Measurements from ENCODE around the gene PDPK1. TPM values are rescaled to one million over a fixed set of nuclear protein-coding genes. Genes with fewer than 3 reads are reported as not detected.

The PDPK1 gene
- total RNA-seq, 2 experiments from 2014 or later: 43.5 to 45.2 TPM

DNA sequence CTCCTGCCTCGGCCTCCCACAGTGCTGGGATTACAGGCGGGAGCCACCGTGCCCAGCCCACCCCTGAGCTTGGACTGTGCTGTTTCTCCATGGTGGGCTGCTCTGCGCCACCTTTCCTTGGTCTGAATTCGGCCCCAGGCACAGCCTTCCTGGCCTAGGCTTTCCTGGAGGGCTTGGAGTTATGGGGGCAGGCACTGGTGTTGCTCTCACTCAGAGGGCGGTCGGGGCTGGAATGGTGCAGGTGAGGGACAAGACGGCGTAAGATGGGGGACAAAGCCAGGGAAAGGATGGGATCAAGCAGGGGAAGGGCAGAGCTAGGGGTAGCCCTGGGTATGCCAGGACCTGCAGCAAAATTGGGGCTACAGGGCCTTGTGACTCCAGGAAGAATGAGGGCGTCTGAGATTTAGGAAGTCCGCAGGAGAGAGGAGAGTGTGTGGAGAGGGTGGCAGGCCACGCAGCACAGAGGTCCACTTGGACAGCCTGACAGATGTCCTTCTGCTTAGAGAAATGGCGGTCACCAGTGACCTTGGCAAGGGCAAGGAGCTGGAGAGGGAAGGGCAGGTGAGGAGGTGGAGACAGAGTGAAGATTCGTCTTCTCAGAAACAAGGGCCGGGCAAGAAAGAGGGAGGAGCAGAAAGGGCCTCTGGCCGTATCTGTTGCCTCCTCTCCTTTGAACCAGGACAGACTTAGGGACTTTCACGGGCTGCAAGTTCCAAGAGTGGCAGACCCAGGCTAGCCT lies 25.7 kb upstream of the PDPK1 start:
- peak overlapping the region; percentile 89 for H3K4me3 Mint-ChIP-seq

DNA sequence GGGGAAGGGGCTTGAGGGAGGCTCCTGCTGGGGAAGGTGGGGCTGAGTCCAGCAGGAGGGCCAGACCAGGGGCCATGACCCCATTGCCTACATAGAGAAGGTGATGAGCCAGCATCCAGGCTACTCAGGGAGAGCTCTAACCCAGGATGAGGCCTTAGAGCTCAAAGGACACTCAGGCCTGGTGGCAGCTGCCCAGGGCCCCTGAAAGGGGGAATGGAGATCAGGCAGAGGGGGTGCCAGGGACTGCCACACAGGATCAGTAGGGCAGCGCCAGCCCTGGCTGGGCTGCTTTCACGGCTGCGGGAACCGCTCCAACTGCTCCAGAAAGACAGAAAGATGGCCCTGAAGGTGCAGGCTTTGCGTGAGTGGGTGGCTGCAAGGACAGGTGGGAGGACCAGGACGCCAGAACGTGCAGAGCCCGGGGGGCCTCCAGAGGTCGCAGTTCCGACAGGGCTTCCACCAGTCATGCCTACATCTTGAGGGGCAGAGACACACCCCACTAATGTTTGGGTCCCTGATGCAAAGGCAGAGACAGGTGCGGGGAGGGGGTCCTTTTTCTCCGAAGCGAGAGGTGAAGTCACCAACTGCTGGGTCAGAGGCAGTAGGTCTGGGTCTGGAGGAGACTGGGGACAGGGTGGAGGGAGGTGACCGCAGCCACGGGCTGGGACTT lies 25.0 kb upstream of the PDPK1 start:
- peak overlapping the region; percentile 89 for H3K4me3 Mint-ChIP-seq
- peaks cover 46% of the 10 kb centered on the region for H3K4me1 Mint-ChIP-seq
- no peaks in the 10 kb centered on the region for H3K27me3 Mint-ChIP-seq
- no peak for DNase-seq
- ChIA-PET POLR2A (interaction anchor here (0.6 to 3.5 kb wide), 7 partner anchors 12 to 313 kb away, joined by 3 to 46 read pairs (median 4); partner anchors contain the start of genes CEMP1, ECI1 and PDPK1), CTCF (interaction anchor here (1.0 to 1.6 kb wide), 2 partner anchors 25 to 38 kb away, joined by 3 to 4 read pairs; partner anchors contain the start of gene TBC1D24)
- no peaks in the 10 kb centered on the region for H3K9me3 Mint-ChIP-seq
- H3K27ac Mint-ChIP-seq: peak overlapping the region; percentile 83
- peaks cover 7% of the 10 kb centered on the region for H3K36me3 Mint-ChIP-seq (ENCODE audit: low read depth)

More for the DNA sequence above, 25.7 kb upstream of the PDPK1 start:
- Mint-ChIP-seq H3K9me3 (no peaks in the 10 kb centered on the region), H3K27ac (no peak overlapping the region), H3K36me3 (ENCODE audit: low read depth) (peaks cover 7% of the 10 kb centered on the region), H3K4me1 (peaks cover 41% of the 10 kb centered on the region), H3K27me3 (no peaks in the 10 kb centered on the region)
- no peak for DNase-seq
- ChIA-PET CTCF (interaction anchor here (0.5 to 1.6 kb wide), 2 partner anchors 23 to 37 kb away, joined by 3 read pairs; partner anchors contain the start of gene TBC1D24), POLR2A (interaction anchor here (2.3 kb wide), 1 partner anchor 261 kb away, joined by 7 read pairs; the partner anchor contains the start of gene ECI1)

DNA sequence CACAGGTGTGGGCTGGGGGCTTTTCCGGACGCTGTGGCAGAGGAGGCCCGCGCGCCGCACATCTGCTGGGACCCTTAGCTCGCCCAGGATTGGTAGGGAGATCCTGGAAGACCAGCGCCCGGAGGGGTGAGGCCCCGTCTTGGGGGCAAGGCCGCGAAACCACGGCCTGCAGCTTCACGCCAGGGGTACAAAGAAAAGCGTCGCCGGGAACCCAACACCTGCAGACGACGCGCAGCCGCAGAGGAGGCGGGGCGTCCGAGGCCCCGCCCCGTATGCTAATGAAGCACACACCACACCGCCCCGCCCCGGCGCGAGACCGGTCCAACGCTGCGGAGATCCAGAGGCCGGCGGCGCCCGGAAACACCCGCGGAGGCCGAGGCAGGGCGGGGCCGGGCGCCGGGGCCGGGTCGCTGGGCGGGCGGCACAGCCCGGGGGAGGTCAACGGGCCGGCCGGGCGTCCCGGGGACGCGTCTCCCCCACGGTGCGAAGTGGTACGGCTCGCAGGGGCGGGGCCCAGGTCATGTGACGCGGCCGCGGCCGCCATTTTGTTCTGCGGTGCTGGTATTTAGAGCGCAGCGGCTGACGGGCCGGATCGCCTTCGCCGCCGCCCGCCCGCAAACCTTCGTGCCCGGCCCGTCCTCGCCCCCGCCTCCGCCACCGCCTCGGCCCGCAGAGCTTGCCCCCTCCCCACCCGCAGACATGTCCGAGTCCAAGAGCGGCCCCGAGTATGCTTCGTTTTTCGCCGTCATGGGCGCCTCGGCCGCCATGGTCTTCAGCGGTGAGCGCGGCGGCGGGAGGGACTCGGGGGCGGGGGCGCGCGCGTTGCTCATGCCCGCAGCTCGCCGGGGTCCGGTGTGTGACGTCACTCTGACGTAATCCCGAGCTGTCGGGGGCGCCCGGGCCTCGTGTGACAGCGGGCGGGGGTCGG lies 24.2 kb upstream of the PDPK1 start, which contains the start of gene ATP6V0C:
Gene ATP6V0C, plus strand, starts transcription at position 548 of the 928 bp plus-strand sequence. Its CDS starts 152 bp downstream, at position 700.
- no peaks in the 10 kb centered on the region for H3K27me3 Mint-ChIP-seq
- ChIA-PET POLR2A (interaction anchor here (0.6 to 3.5 kb wide), 17 partner anchors 11 to 314 kb away, joined by 3 to 46 read pairs (median 4); partner anchors contain the start of genes ABCA3, CCNF, CEMP1 and E4F1), CTCF (interaction anchor here (1.0 to 1.6 kb wide), 2 partner anchors 26 to 38 kb away, joined by 3 to 4 read pairs; partner anchors contain the start of gene TBC1D24)
- peaks cover 50% of the 10 kb centered on the region for H3K4me1 Mint-ChIP-seq
- H3K9me3 Mint-ChIP-seq: no peaks in the 10 kb centered on the region
- peak within 1 kb of the TSS; percentile 91 for H3K27ac Mint-ChIP-seq
- DNase-seq: peak; percentile 92
- peaks cover 7% of the 10 kb centered on the region for H3K36me3 Mint-ChIP-seq (ENCODE audit: low read depth)
- H3K4me3 Mint-ChIP-seq: peak within 1 kb of the TSS; percentile 89

DNA sequence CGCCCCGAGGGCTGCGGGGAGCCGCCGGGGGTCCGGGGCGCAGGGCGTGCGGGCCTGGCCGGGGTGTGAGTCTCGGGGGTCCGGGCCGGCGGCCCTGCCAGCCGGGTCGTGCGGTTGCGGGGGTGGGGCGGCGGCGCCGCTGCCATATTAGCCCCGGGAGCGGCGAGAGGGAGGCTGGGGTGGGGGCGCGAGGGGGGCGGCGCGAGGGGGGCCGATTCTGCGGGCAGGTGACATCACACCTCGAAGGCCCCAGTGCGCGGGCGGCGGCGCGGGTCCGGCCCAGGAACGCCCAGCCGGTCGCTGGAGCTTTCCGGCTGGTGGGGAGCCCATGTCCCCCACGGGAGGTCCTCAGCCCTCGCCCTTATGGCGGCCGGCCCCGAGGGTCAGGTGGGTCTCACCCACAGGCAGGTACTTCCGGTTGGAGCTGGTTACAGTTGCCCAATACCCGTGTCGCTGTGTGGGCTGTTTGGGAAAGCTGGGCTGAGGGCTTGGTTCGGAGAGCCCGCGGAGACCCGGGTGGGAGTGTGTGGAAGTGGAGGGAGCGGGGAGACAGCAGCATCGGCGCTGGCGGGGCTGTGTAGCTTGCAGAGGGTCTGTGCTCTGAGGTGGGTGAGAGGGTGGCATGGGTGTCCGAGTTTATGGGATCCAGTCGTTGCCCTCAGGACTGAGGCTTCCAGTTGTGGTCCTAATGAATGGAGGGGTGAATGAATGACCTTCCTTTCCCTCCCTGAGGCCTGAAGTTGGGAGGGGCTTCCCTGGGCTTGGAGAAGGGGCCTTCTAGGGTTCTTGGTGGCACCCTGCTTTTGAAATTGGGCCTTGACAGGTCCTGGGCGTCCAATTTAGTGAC lies 23.3 kb upstream of the PDPK1 start:
- Mint-ChIP-seq H3K27me3 (no peaks in the 10 kb centered on the region), H3K36me3 (ENCODE audit: low read depth) (peaks cover 11% of the 10 kb centered on the region), H3K4me3 (peak overlapping the region; percentile 87), H3K9me3 (no peaks in the 10 kb centered on the region), H3K4me1 (peaks cover 56% of the 10 kb centered on the region), H3K27ac (peak overlapping the region; percentile 91)
- ChIA-PET POLR2A (interaction anchor here (0.6 to 3.5 kb wide), 16 partner anchors 10 to 299 kb away, joined by 3 to 46 read pairs (median 4); partner anchors contain the start of genes ABCA3, CCNF, CEMP1 and E4F1), CTCF (interaction anchor here (0.6 kb wide), 1 partner anchor 13 kb away, joined by 3 read pairs; no protein-coding TSS in a partner anchor)
- DNase-seq: peak; percentile 47

DNA sequence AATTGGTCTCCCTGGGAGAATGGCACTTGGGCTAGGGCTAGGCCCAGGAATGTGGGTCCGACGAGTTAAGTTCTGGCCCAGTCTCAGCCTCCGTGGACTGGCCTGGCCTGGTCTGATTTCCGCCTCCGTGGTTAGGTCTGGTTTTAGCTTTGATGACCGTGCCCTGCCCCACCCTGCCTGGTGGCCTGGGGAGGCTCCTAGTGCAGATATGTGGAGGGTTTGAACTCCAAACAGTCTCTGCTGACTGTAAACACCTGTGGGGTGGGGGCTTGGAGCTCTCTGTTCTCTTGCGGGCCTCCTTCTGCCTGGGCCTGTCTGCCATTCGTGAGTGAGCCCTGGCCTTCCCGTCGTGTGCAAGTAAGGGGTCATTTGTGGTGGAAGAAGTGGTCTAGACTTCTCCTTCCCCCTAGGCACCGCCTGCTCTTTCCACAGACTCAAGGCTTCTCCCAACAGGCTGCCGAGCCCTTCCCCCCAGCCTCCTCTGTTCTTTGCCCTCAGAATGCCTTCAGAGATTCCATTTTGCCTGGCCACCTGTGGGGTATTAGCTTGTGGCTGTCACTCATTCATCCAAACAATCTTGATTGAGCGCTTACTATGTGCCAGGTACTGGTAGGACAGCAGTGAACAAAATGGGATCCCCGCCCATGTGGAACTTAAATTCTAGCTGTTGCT lies 22.5 kb upstream of the PDPK1 start:
- Mint-ChIP-seq H3K4me3 (peak overlapping the region; percentile 87), H3K27ac (peak overlapping the region; percentile 90), H3K36me3 (ENCODE audit: low read depth) (peaks cover 16% of the 10 kb centered on the region), H3K4me1 (peaks cover 61% of the 10 kb centered on the region), H3K9me3 (no peaks in the 10 kb centered on the region), H3K27me3 (no peaks in the 10 kb centered on the region)
- DNase-seq: no peak
- POLR2A ChIA-PET: interaction anchor here (0.7 to 3.5 kb wide), 10 partner anchors 9 to 360 kb away, joined by 3 to 46 read pairs (median 4); partner anchors contain the start of genes ABCA3, CCNF, CEMP1 and E4F1
- CTCF ChIA-PET: interaction anchor here (0.6 to 1.1 kb wide), 2 partner anchors 14 to 27 kb away, joined by 3 to 4 read pairs; no protein-coding TSS in a partner anchor

DNA sequence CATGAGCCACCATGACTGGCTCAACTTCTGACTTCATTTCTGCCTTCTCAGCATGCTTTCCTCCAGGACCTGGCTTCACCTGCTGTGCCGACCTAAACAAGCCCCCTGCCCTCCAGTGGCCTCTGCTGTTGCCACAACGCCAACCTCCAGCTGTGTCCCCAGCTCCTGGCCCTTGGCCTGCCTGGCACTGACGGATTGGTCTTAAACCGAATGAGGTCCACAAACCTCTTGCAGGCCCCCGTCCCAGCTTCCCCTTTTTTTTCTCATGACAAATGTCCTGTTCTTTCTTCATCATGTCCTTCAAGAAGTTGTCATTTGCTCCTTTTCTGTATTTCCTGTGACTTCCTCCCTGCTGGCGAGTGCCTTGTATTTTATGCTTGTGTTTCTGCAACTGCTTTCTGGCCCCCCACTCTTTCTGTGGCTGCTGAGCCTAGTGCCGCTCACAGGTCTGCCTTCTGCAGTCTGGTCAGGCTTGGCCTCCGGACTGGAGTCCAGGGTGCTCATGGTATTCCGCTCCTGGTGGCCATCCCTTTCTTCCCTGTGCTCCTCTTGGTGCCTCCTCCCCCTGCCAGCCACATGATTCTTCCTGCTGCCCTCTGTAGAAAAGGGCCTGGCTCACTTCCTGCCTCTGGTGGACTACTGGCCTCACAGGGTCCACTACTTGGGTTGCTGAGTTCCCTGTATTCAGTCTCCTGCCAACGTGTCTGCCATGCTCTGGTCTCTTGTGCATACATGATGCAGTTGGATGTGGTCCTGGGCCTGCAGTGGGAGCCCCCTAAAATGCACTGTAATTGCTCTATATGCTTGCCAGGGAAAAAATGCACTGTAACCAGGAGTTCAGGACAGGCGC lies 21.2 kb upstream of the PDPK1 start:
- POLR2A ChIA-PET: interaction anchor here (1.7 to 3.5 kb wide), 2 partner anchors 21 to 362 kb away, joined by 3 to 16 read pairs; partner anchors contain the start of genes PDPK1 and TRAF7

DNA sequence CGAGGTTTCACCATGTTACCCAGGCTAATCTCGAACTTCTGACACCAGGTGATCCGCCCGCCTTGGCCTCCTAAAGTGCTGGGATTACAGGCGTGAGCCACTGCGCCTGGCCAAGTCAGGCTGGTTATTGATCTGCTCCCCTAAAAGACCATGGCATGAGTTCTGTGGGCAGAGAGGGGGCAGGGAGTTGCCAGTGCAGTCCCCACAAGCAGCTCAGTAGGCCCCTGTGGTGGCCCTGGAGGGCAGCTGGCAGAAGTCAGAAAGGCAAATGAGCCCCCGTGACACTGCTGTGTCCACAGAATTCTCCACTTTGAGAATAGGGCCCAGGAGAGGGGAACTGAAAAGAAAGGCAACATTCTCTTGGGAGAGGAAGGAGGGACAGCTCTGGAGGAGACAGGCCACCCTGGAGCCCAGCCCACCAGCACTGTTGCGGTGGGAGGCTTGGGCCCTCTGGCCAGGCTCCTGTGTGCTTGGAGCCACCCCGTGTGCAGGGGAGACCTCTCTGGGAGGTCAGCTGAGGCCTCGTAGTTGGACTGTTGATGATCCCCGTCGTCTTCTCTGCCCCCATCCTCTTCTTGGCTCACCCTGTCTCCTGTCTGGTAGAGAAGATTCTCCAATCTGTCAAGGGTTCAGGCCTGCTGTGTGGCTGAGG lies 19.7 kb upstream of the PDPK1 start:
- POLR2A ChIA-PET: interaction anchor here (0.9 to 3.7 kb wide), 2 partner anchors 14 to 89 kb away, joined by 3 to 67 read pairs; partner anchors contain the start of genes CCNF and CEMP1
- no peaks in the 10 kb centered on the region for H3K27me3 Mint-ChIP-seq
- H3K4me1 Mint-ChIP-seq: peaks cover 62% of the 10 kb centered on the region
- no peak overlapping the region for H3K4me3 Mint-ChIP-seq
- CTCF ChIA-PET: no interaction called here
- H3K36me3 Mint-ChIP-seq (ENCODE audit: low read depth): peaks cover 25% of the 10 kb centered on the region
- DNase-seq: no peak
- H3K9me3 Mint-ChIP-seq: no peaks in the 10 kb centered on the region
- no peak overlapping the region for H3K27ac Mint-ChIP-seq

More for the DNA sequence above, 21.2 kb upstream of the PDPK1 start:
- CTCF ChIA-PET: interaction anchor here (1.1 kb wide), 1 partner anchor 28 kb away, joined by 4 read pairs; no protein-coding TSS in a partner anchor
- H3K36me3 Mint-ChIP-seq (ENCODE audit: low read depth): peaks cover 24% of the 10 kb centered on the region
- H3K27ac Mint-ChIP-seq: peak overlapping the region; percentile 90
- H3K4me3 Mint-ChIP-seq: peak overlapping the region; percentile 10
- H3K9me3 Mint-ChIP-seq: no peaks in the 10 kb centered on the region
- peaks cover 68% of the 10 kb centered on the region for H3K4me1 Mint-ChIP-seq
- H3K27me3 Mint-ChIP-seq: no peaks in the 10 kb centered on the region
- no peak for DNase-seq

DNA sequence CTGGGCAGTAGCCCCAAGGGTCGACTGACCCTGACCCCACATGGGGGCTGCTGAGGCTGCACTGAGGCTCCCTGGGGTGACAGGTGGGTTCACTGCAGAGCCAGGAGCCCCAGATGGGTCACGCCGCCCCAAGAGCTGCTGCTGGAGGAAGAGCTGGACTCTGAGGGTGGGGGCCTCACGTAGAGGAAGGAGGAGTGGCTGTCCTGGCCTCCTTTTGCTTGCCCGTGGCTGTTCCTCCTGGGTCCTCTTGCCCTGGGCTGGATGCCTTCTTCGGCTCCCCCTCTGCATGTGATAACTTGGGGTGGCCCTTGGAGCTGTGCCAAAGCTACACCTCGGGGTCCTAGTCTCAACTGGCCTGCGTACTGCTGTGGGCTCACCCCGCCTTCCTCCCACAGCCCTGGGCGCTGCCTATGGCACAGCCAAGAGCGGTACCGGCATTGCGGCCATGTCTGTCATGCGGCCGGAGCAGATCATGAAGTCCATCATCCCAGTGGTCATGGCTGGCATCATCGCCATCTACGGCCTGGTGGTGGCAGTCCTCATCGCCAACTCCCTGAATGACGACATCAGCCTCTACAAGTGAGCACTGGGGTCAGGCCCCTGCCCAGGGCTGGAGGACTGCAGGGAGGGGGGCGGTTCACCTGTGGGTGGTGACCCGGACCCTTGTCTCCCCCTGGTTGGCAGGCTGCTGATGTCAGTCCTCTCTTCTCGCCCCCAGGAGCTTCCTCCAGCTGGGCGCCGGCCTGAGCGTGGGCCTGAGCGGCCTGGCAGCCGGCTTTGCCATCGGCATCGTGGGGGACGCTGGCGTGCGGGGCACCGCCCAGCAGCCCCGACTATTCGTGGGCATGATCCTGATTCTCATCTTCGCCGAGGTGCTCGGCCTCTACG lies 18.8 kb upstream of the PDPK1 start:
- no peak for DNase-seq
- peaks cover 31% of the 10 kb centered on the region for H3K36me3 Mint-ChIP-seq (ENCODE audit: low read depth)
- CTCF ChIA-PET: interaction anchor here (1.3 to 1.5 kb wide), 2 partner anchors 18 to 59 kb away, joined by 4 to 7 read pairs; partner anchors contain the start of genes PDPK1 and TEDC2
- peak overlapping the region; percentile 69 for H3K4me3 Mint-ChIP-seq
- peak overlapping the region; percentile 86 for H3K27ac Mint-ChIP-seq
- H3K4me1 Mint-ChIP-seq: peaks cover 58% of the 10 kb centered on the region
- POLR2A ChIA-PET: interaction anchor here (0.9 to 3.7 kb wide), 6 partner anchors 13 to 259 kb away, joined by 3 to 67 read pairs (median 6); partner anchors contain the start of genes CCNF, CEMP1, PDPK1 and TBC1D24
- H3K27me3 Mint-ChIP-seq: no peaks in the 10 kb centered on the region
- no peaks in the 10 kb centered on the region for H3K9me3 Mint-ChIP-seq

DNA sequence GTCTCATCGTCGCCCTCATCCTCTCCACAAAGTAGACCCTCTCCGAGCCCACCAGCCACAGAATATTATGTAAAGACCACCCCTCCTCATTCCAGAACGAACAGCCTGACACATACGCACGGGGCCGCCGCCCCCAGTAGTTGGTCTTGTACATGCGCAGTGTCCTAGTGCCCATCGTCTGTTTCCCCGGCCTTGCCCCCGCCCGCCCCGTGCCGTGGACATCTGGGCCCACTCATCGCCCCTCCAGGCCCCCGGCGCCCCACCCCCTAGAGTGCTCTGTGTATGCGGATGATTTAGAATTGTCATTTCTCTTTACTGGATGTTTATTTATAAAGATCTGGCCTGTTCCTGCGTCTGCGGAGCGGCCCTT lies 18.1 kb upstream of the PDPK1 start:
- ChIA-PET POLR2A (interaction anchor here (0.6 to 3.7 kb wide), 11 partner anchors 9 to 267 kb away, joined by 3 to 67 read pairs (median 4); partner anchors contain the start of genes CEMP1, PDPK1 and TBC1D24), CTCF (interaction anchor here (0.7 to 1.6 kb wide), 6 partner anchors 13 to 305 kb away, joined by 3 to 7 read pairs (median 4); partner anchors contain the start of genes ECI1, PDPK1, PGP and TEDC2)
- Mint-ChIP-seq H3K27me3 (no peaks in the 10 kb centered on the region), H3K27ac (peak overlapping the region; percentile 86), H3K4me3 (peak overlapping the region; percentile 69), H3K4me1 (peaks cover 56% of the 10 kb centered on the region), H3K9me3 (no peaks in the 10 kb centered on the region), H3K36me3 (ENCODE audit: low read depth) (peaks cover 34% of the 10 kb centered on the region)
- DNase-seq: no peak

All from activated CD4-positive, alpha-beta memory T cell treated with anti-CD3 and anti-CD28 coated beads, Interleukin-2, amount 10 ng/mL, durations not matched to agents 7 days and 5 days (primary cell).